OCI-M2 (cell line): ENCODE measurements around the gene TMEM205.
"Not testable (repeated sequence)": the region's sequence is repeated elsewhere in the genome, so short reads cannot be mapped to it uniquely, and the experiment has no call there.

ENCODE experiments used
- DNase-seq: peaks from one replicate; lab custom pipeline; 2025; ENCODE audit not compliant: unreplicated experiment; lab: John Stamatoyannopoulos, UW

The TMEM205 gene

GRCh38 chr19:11373166-11373884 is 27.3 kb upstream of the TMEM205 start:
- DNase-seq, result no peak

GRCh38 chr19:11370744-11371143 is 24.7 kb upstream of the TMEM205 start:
- DNase-seq, result no peak

GRCh38 chr19:11367528-11367927 is 21.5 kb upstream of the TMEM205 start:
- DNase-seq, result no peak

GRCh38 chr19:11365557-11366117 is 19.6 kb upstream of the TMEM205 start:
- no peak for DNase-seq

- no peak for DNase-seq
Observed at GRCh38 chr19:11364935-11365334, 18.9 kb upstream of the TMEM205 start.

- no peak for DNase-seq
Observed at GRCh38 chr19:11364296-11364904, 18.3 kb upstream of the TMEM205 start.

GRCh38 chr19:11363881-11364280 is 17.8 kb upstream of the TMEM205 start:
- DNase-seq, result no peak

GRCh38 chr19:11361771-11362731 is 16.0 kb upstream of the TMEM205 start:
- DNase-seq, result no peak

- DNase-seq, result no peak
Observed at GRCh38 chr19:11361037-11361770, 15.1 kb upstream of the TMEM205 start.

GRCh38 chr19:11359421-11359820 is 13.4 kb upstream of the TMEM205 start:
- no peak for DNase-seq

GRCh38 chr19:11356676-11357550 is 10.8 kb upstream of the TMEM205 start:
- no peak for DNase-seq

GRCh38 chr19:11356074-11356397 is 10.0 kb upstream of the TMEM205 start:
- DNase-seq, result no peak

- DNase-seq, result peak; percentile 99
Observed at GRCh38 chr19:11355160-11356073, 9.3 kb upstream of the TMEM205 start, which contains the start of gene PLPPR2. TSS of gene PLPPR2 (plus strand) at chr19:11355432. CDS start at chr19:11357674, 2,242 bp downstream.

GRCh38 chr19:11354102-11354501 is 8.0 kb upstream of the TMEM205 start:
- not testable (repeated sequence) for DNase-seq

- no peak for DNase-seq
Observed at GRCh38 chr19:11349171-11349570, 3.1 kb upstream of the TMEM205 start.

- no peak for DNase-seq
Observed at GRCh38 chr19:11347546-11348039, 1.5 kb upstream of the TMEM205 start.

- no peak for DNase-seq
Observed at GRCh38 chr19:11345122-11345803, 805 bp downstream of the TMEM205 start.

GRCh38 chr19:11342429-11342828 is 3.6 kb downstream of the TMEM205 start:
- no peak for DNase-seq
